GM19397 (cell line): ENCODE measurements around the gene CWF19L1.
"Not testable (repeated sequence)": the region's sequence is repeated elsewhere in the genome, so short reads cannot be mapped to it uniquely, and the experiment has no call there.

Experiments used
- ATAC-seq: cut with Tn5 transposase; IDR thresholded peaks from one replicate; pipeline ENCODE4 v1.9.1; 2021; ENCODE audit warnings: mild to moderate bottlenecking, moderate library complexity; ENCODE audit not compliant: unreplicated experiment

Gene CWF19L1

DNA sequence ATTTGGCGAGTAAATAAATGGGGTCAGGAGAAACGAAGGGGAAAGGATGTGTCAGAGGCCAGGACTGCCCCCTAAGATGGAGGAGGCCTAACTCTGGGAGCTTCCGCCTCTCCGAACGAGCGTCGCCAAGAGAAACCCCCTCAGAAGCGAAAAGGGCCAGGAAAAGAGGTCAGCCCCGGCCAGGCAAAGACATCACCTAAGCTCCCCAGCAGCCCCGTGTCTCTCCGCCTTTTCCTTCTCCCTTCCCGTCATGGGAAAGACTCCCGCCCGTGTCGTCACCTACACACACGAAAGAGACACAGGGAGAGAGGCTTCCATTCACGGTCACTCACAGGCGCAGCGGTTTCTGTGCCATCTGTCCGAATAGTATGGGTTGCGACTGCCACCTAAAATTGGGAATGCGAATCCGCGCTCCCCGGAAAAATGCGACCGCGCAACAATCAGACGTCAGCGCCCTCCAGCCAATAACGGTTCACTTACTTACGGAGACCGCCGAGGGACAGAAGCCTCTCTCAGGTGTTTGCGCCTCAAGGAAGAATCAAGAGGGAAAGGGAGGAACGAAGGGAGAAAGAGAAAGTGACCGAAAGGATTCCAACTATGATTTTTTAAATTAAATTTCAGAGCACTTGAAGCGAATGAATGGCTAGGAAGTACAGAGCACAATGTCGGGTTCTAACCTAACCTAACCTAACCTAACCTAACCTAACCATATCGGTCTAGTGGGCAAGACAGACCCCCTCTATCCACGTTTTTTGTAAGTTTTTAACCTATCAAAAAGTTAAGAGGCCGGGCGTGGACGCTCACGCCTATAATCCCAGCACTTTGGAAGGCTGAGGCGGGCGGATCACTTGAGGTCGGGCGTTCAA lies at the start of gene CWF19L1:
CWF19L1 (minus strand) TSS at position 400 of the 866 bp plus-strand sequence; CDS start at position 355, 45 bp downstream.
- peak; percentile 60 for ATAC-seq

DNA sequence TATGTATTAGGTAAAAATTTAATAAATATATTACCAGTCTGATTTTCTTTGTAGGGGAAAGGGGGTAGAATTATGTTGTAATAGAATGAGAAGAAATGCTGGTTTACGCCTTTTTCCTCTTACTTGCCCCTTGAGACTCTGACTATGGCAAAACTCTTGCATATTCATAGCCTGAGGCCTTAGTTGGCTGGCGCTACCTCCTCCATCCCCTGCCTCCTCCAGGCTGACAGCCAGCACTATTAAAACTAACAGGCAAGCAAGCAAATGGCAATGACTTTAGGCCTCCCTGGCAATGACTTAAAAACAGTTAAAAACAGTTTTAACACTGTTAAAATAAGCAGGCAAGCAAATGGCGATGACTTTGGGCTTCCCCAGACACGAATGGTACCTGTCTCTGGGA lies 48.2 kb upstream of the CWF19L1 start:
- ATAC-seq = no peak

DNA sequence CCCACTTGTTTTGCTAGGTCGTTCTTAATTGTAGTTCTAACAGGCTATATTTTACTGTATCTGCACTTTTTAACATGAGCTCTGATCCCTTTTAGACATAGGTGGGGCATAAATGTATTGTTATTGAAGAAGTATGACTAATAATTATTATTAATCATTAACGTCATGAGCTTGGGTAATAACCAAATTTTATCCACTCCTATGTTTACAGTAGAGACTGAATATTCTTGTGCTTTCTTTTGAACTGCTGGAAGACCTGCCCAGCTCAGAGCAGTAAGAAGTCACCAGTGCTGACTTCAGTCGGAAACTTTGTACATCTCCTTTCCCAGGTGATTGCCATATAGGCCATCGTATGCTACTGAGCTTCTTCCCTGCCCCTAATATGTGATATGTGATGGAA lies 43.9 kb upstream of the CWF19L1 start:
- no peak for ATAC-seq

DNA sequence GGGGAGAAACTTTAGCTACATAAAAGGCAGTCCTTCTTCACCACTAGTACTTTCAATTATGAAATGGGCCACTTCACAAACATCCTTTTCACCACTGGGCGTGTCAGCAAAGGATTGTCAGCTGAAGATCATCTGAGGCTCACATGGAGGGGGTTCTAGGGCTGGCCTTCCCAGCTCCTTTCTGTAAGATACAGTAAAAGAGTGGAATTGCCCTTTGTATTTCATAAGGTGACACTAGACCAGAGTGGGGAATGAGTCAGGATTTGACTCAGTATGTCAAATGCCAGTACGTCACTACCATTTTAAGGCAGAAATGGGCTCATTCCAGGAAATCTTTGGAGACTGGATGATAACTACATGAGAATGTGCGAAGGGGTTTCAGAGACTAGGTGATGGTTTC lies 40.2 kb upstream of the CWF19L1 start:
- ATAC-seq = no peak

DNA sequence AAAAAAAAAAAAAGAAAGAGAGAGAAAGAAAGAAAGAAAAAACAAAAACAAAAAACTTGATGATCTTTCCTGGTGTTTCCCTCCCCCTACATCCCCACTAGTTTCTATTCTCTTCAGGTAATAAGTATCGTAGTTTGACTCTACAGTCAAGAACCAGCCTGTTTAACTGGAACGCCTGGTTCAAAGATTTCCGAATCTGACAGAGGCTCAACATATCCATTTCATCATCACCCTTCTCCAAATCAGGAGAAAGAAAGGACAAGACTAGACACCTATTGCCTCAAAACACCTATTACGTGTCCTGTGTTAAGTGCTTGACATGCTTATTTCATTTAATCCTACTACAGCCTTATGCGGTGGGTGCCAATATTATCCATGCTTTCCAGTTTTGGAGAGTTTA lies 39.4 kb upstream of the CWF19L1 start:
- no peak for ATAC-seq

DNA sequence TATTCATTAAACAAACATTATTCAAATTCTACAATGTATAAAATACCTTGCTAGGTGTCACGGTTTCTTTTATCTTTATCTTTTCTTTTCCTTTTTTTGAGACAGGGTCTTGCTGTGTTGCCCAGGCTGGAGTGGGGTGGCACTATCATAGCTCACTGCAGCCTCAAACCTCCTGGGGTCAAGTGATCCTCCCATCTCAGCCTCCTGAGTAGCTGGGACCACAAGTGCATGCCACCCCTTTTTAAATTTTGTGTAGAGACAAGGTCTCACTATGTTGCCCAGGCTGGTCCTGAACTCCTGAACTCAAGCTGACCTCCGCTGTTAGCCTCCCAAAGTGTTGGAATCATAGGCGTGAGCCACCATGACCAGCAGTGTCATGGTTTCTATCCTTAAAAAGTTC lies 37.0 kb upstream of the CWF19L1 start:
- ATAC-seq = no peak

DNA sequence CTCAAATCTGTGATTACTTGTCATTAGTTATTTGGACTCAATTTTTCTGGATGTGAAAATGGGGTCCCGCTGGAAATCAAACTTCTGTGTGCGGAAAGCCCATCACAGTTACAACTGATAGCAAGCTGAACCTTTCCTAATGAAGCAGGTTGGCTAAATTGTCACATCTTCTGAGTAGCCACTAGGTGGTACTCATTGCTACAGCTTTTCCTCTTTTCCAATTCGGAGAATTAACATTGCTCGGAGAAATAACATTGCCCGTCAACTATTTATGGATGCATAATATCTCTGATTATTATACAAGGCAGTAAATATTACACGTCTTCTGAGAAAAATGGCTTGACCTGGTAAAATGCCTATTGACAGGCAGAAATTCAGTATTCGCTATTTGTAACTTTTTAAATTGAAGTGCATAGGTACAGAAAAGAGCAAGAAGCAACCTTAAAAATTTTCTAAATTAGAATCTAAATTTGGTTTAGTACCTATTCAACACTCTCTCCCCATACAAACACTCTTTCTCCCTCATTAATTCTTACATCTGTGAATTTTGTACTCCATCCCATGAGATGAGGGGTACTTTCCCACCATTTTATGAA lies 36.4 kb upstream of the CWF19L1 start:
- ATAC-seq = no peak

DNA sequence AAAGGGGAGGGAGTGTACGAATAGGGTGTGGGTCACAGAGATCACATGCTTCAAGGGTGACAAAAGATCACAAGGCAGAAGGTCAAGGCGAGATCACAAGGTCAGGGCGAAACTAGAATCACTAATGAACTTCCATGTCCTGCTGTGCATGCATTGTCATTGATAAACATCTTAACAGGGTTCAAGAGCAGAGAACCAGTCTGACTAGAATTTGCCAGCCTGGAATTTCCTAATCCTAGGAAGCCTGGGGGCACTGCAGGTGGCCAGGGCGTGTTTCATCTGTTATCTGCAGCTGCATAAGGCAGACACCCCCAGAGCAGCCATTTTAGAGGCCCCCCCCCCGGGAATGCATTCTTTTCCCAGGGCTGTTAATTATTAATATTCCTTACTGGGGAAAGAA lies 33.7 kb upstream of the CWF19L1 start:
- ATAC-seq = not testable (repeated sequence)

DNA sequence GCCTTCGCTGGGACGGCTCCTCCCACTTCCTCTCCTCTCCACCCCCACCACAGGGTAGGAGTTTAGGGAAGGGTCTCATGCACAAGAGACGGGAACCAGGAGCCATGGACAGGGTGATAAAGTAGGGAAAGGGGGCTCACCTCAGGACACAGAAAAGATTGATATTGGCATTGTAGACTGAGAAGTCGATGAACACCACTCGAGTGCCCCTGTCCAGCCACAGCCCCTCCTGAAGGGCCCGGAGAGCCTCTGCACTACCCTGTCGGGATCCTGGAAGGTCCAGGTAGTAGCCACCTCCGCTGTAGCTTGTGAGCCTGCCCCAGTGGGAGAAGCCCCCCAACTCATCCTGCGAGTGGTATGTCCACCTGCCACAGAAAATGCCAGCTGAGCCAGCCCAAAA lies 29.8 kb upstream of the CWF19L1 start:
- ATAC-seq = no peak

DNA sequence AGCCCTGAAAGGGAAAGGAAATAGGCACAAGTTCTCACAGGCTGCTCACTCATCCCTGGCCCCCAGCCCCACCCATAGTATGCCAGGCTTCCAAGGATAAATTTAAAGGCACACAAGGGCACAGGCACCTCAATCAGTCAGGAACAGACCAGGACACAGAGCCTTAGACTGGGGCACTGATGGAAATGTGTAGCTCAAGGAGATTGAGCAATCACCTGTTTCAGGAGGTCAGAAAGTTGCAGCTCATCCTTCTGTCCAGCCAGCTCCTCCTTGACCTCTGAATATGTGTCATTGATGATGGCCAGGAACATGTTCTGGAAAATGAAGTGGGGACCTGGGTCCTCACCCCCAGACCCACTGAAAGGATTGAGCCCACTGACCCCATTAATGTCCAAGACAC lies 25.6 kb upstream of the CWF19L1 start:
- ATAC-seq = no peak

DNA sequence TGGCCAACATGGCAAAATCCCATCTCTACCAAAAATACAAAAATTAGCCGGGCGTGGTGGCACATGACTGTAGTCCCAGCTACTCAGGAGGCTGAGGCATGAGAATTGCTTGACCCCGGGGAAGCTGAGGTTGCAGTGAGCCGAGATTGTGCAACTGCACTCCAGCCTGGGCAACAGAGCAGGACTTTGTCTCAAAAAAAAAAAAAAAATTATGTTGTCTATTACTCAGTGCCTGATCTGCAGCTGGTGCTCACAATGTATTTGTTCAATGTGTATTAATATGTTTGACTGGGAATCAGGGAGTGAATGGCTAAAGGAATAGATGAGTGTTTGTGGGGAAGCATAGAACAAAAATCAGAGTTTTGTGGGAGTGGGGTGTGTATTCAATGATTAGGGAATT lies 24.9 kb upstream of the CWF19L1 start:
- not testable (repeated sequence) for ATAC-seq

DNA sequence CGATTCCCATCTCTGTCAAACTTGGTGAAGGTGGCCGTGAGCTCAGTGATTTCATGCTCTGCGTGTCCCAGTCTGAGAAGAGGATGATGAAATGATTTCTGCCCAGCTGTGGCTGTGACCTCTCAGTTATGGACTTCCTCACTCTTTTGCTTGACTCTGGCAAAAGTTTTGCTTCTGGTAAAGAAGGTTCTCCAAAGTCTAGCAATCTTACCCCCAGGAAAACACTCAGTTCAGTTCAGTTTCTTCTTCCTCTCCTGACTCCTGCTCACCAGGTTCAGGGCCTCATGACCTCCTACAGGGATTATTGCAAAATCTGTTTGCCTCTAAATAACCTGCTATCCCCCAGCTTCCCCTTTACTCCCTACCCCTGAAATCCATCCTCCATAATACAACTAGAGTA lies 23.9 kb upstream of the CWF19L1 start:
- no peak for ATAC-seq

DNA sequence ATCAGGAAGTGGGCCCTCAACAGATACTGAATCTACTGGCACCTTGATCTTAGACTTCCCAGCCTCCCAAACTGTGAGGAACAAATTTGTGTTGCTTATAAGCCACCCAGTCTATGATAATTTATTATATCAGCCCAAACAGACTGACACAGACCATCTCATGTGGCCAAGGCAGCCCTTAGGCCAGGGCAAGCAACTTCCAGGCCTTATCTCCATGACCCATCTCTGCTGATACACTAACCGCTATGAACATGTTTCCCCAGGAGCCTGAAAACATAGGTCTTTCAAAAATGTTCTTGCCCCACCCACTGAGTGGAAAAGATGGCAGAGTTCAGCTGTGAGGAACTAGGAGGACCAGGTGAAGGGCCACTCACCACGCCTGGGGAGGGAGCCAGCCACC lies 22.2 kb upstream of the CWF19L1 start:
- ATAC-seq = no peak

DNA sequence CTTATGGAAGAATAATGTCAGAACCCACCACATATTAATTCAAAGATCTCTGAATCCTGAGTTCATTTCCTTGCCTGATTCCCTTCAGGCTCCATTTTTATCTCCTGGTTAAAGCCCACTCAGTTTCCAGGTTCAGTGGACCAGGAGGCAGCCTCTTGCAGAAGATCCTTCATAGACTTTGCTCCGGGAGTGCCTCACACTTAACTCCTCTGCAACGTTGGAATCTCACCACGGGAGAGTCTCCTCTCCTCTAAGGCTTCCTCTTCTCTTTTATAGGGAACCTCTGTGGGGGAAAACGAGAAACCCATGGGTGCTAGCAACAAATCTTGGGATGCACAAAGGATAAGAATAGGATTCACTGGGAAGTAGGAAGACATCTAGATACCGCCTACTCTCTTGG lies 20.8 kb upstream of the CWF19L1 start:
- no peak for ATAC-seq

DNA sequence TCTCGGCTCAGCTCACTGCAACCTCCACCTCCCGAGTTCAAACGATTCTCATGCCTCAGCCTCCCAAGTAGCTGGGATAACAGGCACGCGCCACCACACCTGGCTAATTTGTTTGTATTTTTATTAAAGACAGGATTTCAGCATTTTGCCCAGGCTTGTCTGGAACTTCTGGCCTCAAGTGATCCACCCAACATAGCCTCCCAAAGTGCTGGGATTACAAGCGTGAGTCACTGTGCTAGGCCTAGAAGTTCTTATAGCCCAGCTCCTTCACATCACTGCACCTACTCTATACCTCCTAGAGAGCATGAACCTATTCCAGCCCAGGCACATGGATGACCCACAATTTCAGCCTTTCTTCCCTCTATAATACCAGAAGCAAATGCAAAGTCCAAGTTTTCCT lies 20.3 kb upstream of the CWF19L1 start:
- no peak for ATAC-seq

DNA sequence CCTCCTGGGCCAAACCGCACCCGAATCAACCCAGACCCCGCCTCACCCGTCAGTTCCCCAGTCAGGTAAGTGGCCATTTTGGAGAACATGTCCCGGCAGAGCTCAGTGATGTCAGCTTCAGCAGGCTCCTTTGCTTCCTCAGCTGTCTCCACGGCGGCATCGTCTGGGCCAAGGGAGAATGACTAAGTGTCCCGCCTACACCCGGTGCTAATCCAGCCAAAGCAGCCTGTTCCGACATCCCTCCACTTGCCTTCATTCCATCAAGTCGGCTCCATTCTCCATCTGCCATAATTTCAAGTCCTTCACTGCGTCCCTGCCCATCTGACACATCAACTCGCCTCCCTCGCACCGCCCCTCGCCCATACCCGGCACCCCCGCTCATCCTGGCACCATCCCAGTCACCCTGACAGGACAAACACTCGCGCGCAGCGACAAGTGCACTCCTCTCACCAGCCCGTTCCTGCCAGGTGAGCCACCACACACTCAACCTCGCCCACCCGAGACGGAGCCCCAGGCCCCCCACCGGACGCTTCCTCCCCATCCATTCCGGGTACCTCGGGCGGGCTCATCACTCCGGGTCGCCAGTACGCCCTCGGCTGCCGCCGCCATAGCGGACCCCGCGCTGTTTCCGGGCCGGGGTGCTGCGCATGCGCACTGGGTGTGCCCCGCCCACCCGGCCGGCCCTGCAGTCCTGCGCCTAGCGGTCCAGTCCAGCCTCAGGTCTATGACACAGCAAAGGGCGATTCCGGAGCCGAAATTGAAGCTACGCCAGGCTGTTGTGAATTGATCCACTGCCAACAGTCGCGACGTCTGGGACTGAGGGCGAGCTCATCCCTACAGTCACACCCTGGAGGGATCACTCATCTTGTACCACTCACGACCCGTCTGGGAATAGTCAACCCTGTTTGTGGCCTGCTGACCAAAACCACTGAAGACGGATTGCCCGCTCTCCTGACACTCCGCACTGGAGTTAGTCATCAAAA lies 18.9 kb upstream of the CWF19L1 start, which contains the start of gene BLOC1S2:
BLOC1S2 (minus strand) TSS at position 630 of the 983 bp plus-strand sequence; CDS start at position 609, 21 bp downstream.
- peak; percentile 93 for ATAC-seq

DNA sequence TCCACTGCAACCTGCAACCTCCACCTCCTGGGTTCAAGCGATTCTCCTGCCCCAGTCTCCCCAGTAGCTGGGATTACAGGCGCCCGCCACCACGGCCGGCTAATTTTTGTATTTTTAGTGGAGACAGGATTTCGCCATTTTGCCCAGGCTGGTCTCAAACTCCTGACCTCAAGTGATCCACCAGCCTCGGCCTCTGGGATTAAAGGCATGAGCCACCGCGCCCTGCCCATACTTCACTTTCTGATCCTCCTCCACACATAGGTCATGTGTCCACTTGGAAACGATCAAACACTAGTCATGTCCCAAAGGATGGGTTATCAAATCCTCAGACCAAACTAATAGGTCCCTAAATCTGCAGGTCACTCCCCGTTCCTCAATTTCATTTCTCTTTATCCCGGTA lies 17.9 kb upstream of the CWF19L1 start:
- ATAC-seq = not testable (repeated sequence)

DNA sequence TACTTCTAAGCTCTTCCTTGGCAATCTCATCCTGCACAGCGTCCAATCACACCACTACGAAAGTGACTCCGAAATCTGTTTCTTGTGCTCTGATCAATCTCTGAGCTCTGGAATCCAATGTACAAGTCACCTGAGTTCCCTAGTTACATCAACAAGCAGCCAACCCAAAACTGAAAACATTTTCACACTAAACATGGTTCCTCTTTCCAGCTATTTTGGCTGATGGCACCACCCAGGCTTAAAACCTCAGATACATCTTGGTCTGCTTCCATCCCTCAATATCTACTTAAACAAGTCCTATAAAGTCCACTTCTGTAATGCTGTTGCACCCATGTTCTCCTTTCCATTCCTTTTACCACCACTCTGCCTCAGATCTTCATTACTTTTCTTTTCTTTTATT lies 15.5 kb upstream of the CWF19L1 start:
- ATAC-seq = no peak

DNA sequence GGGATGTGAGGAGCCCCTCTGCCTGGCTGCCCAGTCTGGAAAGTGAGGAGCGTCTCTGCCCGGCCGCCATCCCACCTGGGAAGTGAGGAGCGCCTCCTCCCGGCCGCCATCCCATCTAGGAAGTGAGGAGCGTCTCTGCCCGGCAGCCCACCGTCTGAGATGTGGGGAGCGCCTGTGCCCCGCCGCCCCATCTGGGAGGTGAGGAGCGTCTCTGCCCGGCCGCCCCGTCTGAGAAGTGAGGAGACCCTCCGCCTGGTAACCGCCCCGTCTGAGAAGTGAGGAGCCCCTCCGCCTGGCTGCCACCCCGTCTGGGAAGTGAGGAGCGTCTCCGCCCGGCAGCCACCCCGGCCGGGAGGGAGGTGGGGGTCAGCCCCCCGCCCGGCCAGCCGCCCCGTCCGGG lies 9.5 kb upstream of the CWF19L1 start:
- ATAC-seq = not testable (repeated sequence)

DNA sequence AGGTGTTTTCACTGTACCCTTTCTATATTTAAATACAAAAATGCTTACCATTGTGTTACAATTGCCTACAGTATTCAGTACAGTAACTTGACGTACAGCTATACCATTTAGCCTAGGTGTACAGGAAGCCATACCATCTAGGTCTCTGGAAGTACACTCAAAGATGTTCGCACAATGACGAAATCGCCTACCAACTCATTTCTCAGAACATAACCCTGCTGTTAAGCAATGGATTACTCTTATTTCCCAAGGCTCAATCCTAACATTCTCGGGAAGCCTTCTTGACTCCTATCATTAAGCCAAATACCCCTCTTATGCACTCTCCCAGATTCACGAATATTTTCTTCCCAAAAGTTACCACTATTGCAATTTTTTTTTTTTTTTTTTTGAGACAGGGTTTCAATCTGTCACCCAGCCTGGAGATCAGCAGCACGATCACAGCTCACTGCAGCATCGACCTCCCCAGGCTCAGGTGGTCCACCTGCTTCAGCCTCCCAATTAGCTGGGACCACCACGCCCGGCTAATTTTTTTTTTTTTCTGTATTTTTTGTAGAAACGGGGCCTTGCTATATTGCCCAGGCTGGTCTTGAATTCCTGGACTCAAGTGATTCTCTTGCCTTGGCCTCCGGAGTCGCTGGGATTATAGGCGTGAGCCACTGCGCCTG lies 1.5 kb downstream of the CWF19L1 start:
- no peak for ATAC-seq

DNA sequence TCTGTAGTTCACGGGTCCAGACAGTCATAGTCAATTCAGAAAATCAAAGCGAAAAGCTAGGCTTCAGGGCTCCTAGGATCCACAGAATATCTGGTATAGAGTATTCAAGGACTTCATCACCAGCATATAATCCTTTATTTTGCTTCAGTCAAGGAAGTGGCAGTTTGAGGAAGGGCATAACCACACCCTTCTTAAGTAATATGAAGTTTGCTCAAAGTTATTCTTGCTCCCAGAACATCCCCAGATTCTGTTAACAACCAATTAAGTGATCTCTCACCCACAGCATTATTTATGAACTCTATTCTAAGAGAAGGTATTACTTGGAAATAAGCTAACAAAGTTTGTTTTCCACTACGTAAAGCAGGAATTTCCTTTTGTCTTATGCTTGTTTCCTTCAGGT lies 13.2 kb downstream of the CWF19L1 start:
- no peak for ATAC-seq
